GM12875 (cell line): ENCODE data around the gene SDC3.
"Not testable (repeated sequence)": the region's sequence is repeated elsewhere in the genome, so short reads cannot be mapped to it uniquely, and the experiment has no call there.

Source experiments
- H3K4me3 ChIP-seq: one replicate; pipeline ENCODE4 v1.5.1; 2011; ENCODE audit warnings: low read depth, low read length, control low read depth
- TF ChIP-seq, protein P1 (sequence below): IDR thresholded peaks from 2 replicates; pipeline ENCODE4 v1.5.1; 2011; ENCODE audit warnings: low read depth, mild to moderate bottlenecking, control low read depth, inconsistent platforms, low read length, moderate library complexity, borderline replicate concordance; ENCODE audit not compliant: insufficient read depth

Gene SDC3

GRCh38 chr1:30950053-30950452 is 41.5 kb upstream of the SDC3 start:
- TF ChIP-seq, protein P1, sequence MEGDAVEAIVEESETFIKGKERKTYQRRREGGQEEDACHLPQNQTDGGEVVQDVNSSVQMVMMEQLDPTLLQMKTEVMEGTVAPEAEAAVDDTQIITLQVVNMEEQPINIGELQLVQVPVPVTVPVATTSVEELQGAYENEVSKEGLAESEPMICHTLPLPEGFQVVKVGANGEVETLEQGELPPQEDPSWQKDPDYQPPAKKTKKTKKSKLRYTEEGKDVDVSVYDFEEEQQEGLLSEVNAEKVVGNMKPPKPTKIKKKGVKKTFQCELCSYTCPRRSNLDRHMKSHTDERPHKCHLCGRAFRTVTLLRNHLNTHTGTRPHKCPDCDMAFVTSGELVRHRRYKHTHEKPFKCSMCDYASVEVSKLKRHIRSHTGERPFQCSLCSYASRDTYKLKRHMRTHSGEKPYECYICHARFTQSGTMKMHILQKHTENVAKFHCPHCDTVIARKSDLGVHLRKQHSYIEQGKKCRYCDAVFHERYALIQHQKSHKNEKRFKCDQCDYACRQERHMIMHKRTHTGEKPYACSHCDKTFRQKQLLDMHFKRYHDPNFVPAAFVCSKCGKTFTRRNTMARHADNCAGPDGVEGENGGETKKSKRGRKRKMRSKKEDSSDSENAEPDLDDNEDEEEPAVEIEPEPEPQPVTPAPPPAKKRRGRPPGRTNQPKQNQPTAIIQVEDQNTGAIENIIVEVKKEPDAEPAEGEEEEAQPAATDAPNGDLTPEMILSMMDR, result no peak
- H3K4me3 ChIP-seq, result no peak overlapping the region

- not testable (repeated sequence) for H3K4me3 ChIP-seq
These were observed 40.9 kb upstream of the SDC3 start for GRCh38 chr1:30949487-30949838.

DNA sequence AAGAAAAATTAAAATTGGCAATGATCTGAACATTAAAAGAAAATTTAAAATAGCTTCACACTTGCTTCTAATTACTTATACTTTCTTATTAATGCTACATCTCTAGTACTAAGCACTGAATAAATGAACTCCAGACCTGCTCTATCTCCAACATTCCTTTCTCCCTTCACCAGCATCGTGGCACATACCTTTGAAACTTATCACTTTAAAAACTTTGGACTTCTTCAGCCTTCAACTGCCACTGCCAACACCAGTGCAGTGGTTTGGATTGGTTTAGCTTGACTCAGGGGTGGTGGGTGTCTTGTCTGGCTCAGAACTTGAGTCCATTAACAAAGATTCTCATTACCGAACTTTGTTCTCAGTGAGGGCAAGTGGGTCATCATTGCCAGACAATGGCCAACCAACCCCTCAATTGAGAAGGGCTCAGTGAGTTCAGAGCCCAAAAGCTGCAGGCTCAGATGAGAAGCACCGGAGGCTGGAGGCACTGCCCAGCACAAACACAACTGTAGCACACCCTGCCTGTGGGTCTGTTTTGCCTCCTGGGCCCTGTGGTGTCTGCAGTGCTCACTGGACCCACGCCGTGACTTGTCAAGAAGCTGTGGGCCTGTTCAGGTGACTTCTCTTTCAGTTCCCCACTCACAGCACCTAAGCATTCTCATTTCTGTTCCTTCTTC is 40.4 kb upstream of the SDC3 start:
- H3K4me3 ChIP-seq, result not testable (repeated sequence)

DNA sequence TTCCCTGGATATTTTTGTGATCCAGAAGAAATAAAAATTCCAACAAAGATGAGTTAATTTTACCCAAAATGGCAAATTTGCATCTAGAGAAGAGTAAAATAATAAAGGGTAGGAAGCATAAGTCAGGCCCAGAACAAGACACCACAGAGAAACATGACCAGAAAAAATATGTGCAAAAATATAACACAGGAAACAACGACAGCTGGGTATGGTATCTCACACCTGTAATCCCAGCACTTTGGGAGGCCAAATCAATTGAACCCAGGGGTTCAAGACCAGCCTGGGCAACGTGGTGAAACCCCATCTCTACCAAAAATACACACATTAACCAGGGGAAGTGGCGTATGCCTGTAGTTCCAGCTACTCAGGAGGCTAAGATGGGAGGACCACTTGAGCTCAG is 39.7 kb upstream of the SDC3 start:
- TF ChIP-seq, protein P1, result no peak
- no peak overlapping the region for H3K4me3 ChIP-seq

- TF ChIP-seq, protein P1, result no peak
- no peak overlapping the region for H3K4me3 ChIP-seq
These were observed 38.7 kb upstream of the SDC3 start for GRCh38 chr1:30947212-30947611.

DNA sequence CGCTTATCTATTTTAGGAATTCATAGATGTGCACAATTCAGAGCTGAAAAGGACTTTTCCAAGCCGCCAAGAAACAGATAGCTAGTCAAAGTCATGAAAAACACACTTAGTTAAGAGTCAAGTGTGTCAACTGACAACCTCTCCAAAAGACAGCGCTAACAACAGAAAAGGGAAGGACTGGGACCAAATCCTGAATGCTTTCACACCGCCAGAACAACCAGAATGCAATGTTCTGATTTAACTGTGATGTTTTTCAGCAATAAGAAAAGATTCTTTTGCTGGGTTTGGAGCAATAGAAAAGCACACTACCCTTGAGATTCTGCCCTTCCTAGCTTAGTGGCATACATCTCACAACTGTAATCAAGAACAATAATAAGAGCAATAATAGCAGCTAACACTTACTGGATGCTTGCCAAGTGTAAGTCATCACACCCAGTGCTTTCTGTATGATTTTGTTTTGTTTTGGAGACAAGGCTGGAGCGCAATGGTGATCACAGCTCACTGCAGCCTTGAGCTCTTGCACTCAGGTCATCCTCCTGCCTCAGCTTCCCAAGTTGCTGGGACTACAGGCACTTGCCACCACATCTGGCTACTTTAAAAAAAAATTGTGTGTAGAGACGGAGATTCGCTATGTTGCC is 33.9 kb upstream of the SDC3 start:
- no peak overlapping the region for H3K4me3 ChIP-seq
- TF ChIP-seq, protein P1, result no peak

- TF ChIP-seq, protein P1, result no peak
- no peak overlapping the region for H3K4me3 ChIP-seq
These were observed 32.0 kb upstream of the SDC3 start for GRCh38 chr1:30940541-30940940.

DNA sequence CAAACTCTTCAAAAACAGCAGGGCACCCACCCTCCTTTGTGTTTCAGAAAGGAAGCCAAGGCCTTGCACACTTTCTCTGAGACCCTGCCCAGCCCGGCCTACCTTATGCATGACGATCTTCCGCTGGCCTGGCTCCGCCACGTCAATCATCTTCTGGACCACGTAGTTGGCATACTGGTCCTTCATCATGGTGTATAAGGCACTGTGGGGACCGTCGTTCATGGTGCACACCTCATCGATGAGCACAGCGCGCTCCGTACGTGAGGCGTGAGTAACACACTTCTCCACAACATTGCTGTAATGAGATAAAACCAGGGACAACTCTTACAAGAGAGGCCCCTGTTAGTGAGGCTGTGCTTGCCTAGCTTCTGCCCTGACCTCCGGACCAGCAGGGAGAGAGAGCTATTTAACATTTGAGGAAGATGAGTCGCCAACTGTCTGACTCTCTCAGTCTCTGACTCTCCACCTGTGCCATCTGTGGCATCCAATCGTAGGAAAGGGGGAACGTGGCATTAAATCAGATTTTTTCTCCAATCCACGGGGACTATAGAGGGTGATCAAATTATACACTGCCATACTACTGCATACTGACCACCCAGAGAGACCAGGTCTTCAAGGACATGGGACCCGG is 28.1 kb upstream of the SDC3 start:
- H3K4me3 ChIP-seq, result no peak overlapping the region
- TF ChIP-seq, protein P1, result no peak

- not testable (repeated sequence) for H3K4me3 ChIP-seq
These were observed 27.2 kb upstream of the SDC3 start for GRCh38 chr1:30935758-30936157.
